ENCODE data around the gene RNF150. TPM values are rescaled to one million over a fixed set of nuclear protein-coding genes. Genes with fewer than 3 reads are reported as not detected.

RNF150 gene
- polyA plus RNA-seq, 3 donors, result 0.21 TPM; not detected in 2

- no peaks in the 10 kb centered on the region for H3K79me2 ChIP-seq (ENCODE audit: insufficient read depth, low read length)
- H3K4me1 Mint-ChIP-seq, result peaks cover 7% of the 10 kb centered on the region
- H3K9me3 Mint-ChIP-seq, result no peaks in the 10 kb centered on the region
- H3K27ac Mint-ChIP-seq, result no peak overlapping the region
- no peaks in the 10 kb centered on the region for H3K9me3 ChIP-seq (replicated peaks in 1 of 2; ENCODE audit: control insufficient read depth in 1 of 2, insufficient read depth in 1 of 2, low read length in 2 of 2)
- H3K27me3 Mint-ChIP-seq (ENCODE audit: low read depth in 3 of 3), result peaks cover 0 to 3% (median 0%) of the 10 kb centered on the region in 3 donors
- no peak overlapping the region for H3K4me2 ChIP-seq (replicated peaks; ENCODE audit: extremely low read depth, low read length, poor library complexity, severe bottlenecking)
- H3K9ac ChIP-seq (ENCODE audit: insufficient read depth, low read length, poor library complexity, severe bottlenecking), result no peak overlapping the region
- intact Hi-C loops (cut with micrococcal nuclease), result no loop called here
- H3K36me3 Mint-ChIP-seq, result no peaks in the 10 kb centered on the region
- H3K4me1 ChIP-seq (ENCODE audit: control insufficient read depth in 1 of 2, insufficient read depth in 2 of 2, low read length in 2 of 2), result no peaks in the 10 kb centered on the region
- no peak for DNase-seq
- no peak overlapping the region for H3K4me3 ChIP-seq (replicated peaks in 1 of 3; ENCODE audit: low read depth in 2 of 3, low read length in 3 of 3)
- TF ChIP-seq, protein P1, sequence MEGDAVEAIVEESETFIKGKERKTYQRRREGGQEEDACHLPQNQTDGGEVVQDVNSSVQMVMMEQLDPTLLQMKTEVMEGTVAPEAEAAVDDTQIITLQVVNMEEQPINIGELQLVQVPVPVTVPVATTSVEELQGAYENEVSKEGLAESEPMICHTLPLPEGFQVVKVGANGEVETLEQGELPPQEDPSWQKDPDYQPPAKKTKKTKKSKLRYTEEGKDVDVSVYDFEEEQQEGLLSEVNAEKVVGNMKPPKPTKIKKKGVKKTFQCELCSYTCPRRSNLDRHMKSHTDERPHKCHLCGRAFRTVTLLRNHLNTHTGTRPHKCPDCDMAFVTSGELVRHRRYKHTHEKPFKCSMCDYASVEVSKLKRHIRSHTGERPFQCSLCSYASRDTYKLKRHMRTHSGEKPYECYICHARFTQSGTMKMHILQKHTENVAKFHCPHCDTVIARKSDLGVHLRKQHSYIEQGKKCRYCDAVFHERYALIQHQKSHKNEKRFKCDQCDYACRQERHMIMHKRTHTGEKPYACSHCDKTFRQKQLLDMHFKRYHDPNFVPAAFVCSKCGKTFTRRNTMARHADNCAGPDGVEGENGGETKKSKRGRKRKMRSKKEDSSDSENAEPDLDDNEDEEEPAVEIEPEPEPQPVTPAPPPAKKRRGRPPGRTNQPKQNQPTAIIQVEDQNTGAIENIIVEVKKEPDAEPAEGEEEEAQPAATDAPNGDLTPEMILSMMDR (IDR thresholded peaks at IDR 0.05), result no peak
- H3K27me3 ChIP-seq (ENCODE audit: control insufficient read depth in 2 of 2, insufficient read depth in 2 of 2, low read length in 2 of 2), result no peaks in the 10 kb centered on the region
- no peak overlapping the region for H3K27ac ChIP-seq (ENCODE audit: low read depth in 1 of 2, low read length in 2 of 2)
- H3K36me3 ChIP-seq (replicated peaks in 1 of 2; ENCODE audit: control insufficient read depth in 1 of 2, insufficient read depth in 2 of 2, low read length in 2 of 2), result no peaks in the 10 kb centered on the region
- no peaks in the 10 kb centered on the region for H4K20me1 ChIP-seq (ENCODE audit: insufficient read depth, low read length)
- H2AFZ ChIP-seq (ENCODE audit: insufficient read depth, low read depth, low read length, poor library complexity, severe bottlenecking), result no peak overlapping the region
- H3K4me3 Mint-ChIP-seq, result no peak overlapping the region
These were observed 57.7 kb downstream of the RNF150 start for GRCh38 chr4:141075553-141075952.

- H3K27ac Mint-ChIP-seq, result no peak overlapping the region
- H3K9me3 Mint-ChIP-seq, result peaks cover 0 to 3% (median 0%) of the 10 kb centered on the region in 7 donors
- WGBS (ENCODE audit: insufficient coverage), result 33% methylated on average over 1 of the region's 4 CpGs
- Histone ChIP-seq H3K27ac (ENCODE audit: low read depth in 1 of 2, low read length in 2 of 2) (no peak overlapping the region), H3K9me3 (replicated peaks in 1 of 2; ENCODE audit: control insufficient read depth in 1 of 2, insufficient read depth in 1 of 2, low read length in 2 of 2) (no peaks in the 10 kb centered on the region), H2AFZ (ENCODE audit: insufficient read depth, low read depth, low read length, poor library complexity, severe bottlenecking) (no peak overlapping the region), H3K27me3 (ENCODE audit: control insufficient read depth in 2 of 2, insufficient read depth in 2 of 2, low read length in 2 of 2) (no peaks in the 10 kb centered on the region), H3K9ac (ENCODE audit: insufficient read depth, low read length, poor library complexity, severe bottlenecking) (no peak overlapping the region), H3K4me1 (ENCODE audit: control insufficient read depth in 1 of 2, insufficient read depth in 2 of 2, low read length in 2 of 2) (no peaks in the 10 kb centered on the region), H3K36me3 (replicated peaks in 1 of 2; ENCODE audit: control insufficient read depth in 1 of 2, insufficient read depth in 2 of 2, low read length in 2 of 2) (no peaks in the 10 kb centered on the region), H3K4me2 (replicated peaks; ENCODE audit: extremely low read depth, low read length, poor library complexity, severe bottlenecking) (no peak overlapping the region), H3K79me2 (ENCODE audit: insufficient read depth, low read length) (no peaks in the 10 kb centered on the region), H4K20me1 (ENCODE audit: insufficient read depth, low read length) (no peaks in the 10 kb centered on the region), H3K4me3 (replicated peaks in 1 of 3; ENCODE audit: low read depth in 2 of 3, low read length in 3 of 3) (no peak overlapping the region)
- intact Hi-C loops (cut with micrococcal nuclease), result no loop called here
- TF ChIP-seq, protein P1 (IDR thresholded peaks at IDR 0.05), result no peak
- H3K27me3 Mint-ChIP-seq (ENCODE audit: low read depth in 3 of 3), result peaks cover 0 to 3% (median 0%) of the 10 kb centered on the region in 3 donors
- H3K4me3 Mint-ChIP-seq, result no peak overlapping the region
- no peaks in the 10 kb centered on the region for H3K36me3 Mint-ChIP-seq
- peaks cover 7% of the 10 kb centered on the region for H3K4me1 Mint-ChIP-seq
- no peak for DNase-seq
These were observed 59.0 kb downstream of the RNF150 start for GRCh38 chr4:141074098-141074878.

Data from CD14-positive monocyte (primary cell).